Gastroesophageal sphincter (tissue), 4 donors: Measurements from ENCODE around the gene PNKD. TPM values are rescaled to one million over a fixed set of nuclear protein-coding genes. Genes with fewer than 3 reads are reported as not detected.
"Not testable (repeated sequence)": the region's sequence is repeated elsewhere in the genome, so short reads cannot be mapped to it uniquely, and the experiment has no call there.

Experiments
- ATAC-seq: fragments of 150-250 bp; one replicate; pipeline ENCODE4 v1.9.1; 2016; ENCODE audit warnings: mild to moderate bottlenecking, moderate library complexity
- H3K27ac ChIP-seq, 4 donors: fragments of 200-600 bp; sonication (generic) in 3 of 4; 1 replicate in 3 of 4; 2 replicates in 1 of 4; pipeline ENCODE4 v1.5.1; 2016 to 2019
- H3K27me3 ChIP-seq: fragments of 200-600 bp; sonication (generic); one replicate; pipeline ENCODE4 v1.5.1; 2019
- H3K36me3 ChIP-seq, 2 donors: fragments of 200-600 bp; sonication (generic); one replicate each; pipeline ENCODE4 v1.5.1; 2019; ENCODE audit warnings: control low read depth in 1 of 2
- H3K4me1 ChIP-seq, 3 donors: fragments of 200-600 bp; sonication (generic); 1 replicate in 2 of 3; 2 replicates in 1 of 3; pipeline ENCODE4 v1.5.1; 2016 to 2019; ENCODE audit warnings: control low read depth in 2 of 3
- H3K4me3 ChIP-seq, 2 donors: fragments of 200-600 bp; sonication (generic); one replicate each; pipeline ENCODE4 v1.5.1; 2019; ENCODE audit warnings: mild to moderate bottlenecking in 1 of 2, moderate library complexity in 1 of 2
- H3K9me3 ChIP-seq, 3 donors: fragments of 200-600 bp; sonication (generic); one replicate each; pipeline ENCODE4 v1.5.1; 2017 to 2019; ENCODE audit warnings: control low read depth in 2 of 3
- EP300 ChIP-seq: sonication (generic); formaldehyde crosslinking; IDR thresholded peaks from one replicate; pipeline ENCODE4 v1.6.1; 2017; ENCODE audit warnings: antibody characterized with exemption, mild to moderate bottlenecking
- POLR2A ChIP-seq, 2 donors: fragments of 450-650 bp; IDR thresholded peaks; one replicate each; pipeline ENCODE4 v1.6.1; 2017; ENCODE audit warnings: antibody characterized with exemption in 2 of 2, mild to moderate bottlenecking in 2 of 2, moderate library complexity in 1 of 2
- POLR2AphosphoS5 ChIP-seq: sonication (generic); formaldehyde crosslinking; IDR thresholded peaks from one replicate; pipeline ENCODE4 v1.6.1; 2017; ENCODE audit warnings: antibody characterized with exemption
- WGBS, 2 donors: methylation state at CpG; one replicate each; pipeline ENCODE4 v1.1.5; 2018; ENCODE audit warnings: low coverage in 1 of 2; 5-methylcytosine and 5-hydroxymethylcytosine counted together
- total RNA-seq, 4 donors: library from RNA; depleted of rRNA; stranded (reverse); fragments of >200 nt; gene quantifications; one replicate each; pipeline ENCODE4 v1.1.0, GENCODE V29; 2016
- TF ChIP-seq, protein P1 (sequence below), 4 experiments: fragments of 200-600 bp in 2 of 4; fragments of 450-650 bp in 2 of 4; sonication (generic) in 1 of 4; IDR thresholded peaks; one replicate each; pipeline ENCODE4 v1.5.1; 2017 to 2019; ENCODE audit warnings: antibody characterized with exemption in 4 of 4, mild to moderate bottlenecking in 2 of 4, moderate library complexity in 2 of 4

The PNKD gene
- total RNA-seq, 4 donors from 2014 or later = 48.6 to 60.2 (median 56.9) TPM

- Histone ChIP-seq H3K36me3 (peaks cover 0 to 54% of the 10 kb centered on the region in 2 donors), H3K4me1 (peaks cover 3 to 66% (median 26%) of the 10 kb centered on the region in 3 donors), H3K27ac (no peak overlapping the region), H3K9me3 (no peaks in the 10 kb centered on the region), H3K4me3 (no peak overlapping the region), H3K27me3 (no peaks in the 10 kb centered on the region)
- WGBS, 2 donors = 100% methylated on average over 1 to 4 of the region's 6 CpGs
- ATAC-seq = no peak
- TF ChIP-seq POLR2A (IDR thresholded peaks at IDR 0.05) (no peak), EP300 (no peak), POLR2AphosphoS5 (no peak)
- TF ChIP-seq, protein P1, sequence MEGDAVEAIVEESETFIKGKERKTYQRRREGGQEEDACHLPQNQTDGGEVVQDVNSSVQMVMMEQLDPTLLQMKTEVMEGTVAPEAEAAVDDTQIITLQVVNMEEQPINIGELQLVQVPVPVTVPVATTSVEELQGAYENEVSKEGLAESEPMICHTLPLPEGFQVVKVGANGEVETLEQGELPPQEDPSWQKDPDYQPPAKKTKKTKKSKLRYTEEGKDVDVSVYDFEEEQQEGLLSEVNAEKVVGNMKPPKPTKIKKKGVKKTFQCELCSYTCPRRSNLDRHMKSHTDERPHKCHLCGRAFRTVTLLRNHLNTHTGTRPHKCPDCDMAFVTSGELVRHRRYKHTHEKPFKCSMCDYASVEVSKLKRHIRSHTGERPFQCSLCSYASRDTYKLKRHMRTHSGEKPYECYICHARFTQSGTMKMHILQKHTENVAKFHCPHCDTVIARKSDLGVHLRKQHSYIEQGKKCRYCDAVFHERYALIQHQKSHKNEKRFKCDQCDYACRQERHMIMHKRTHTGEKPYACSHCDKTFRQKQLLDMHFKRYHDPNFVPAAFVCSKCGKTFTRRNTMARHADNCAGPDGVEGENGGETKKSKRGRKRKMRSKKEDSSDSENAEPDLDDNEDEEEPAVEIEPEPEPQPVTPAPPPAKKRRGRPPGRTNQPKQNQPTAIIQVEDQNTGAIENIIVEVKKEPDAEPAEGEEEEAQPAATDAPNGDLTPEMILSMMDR (IDR thresholded peaks at IDR 0.05) = no peak
Measured at GRCh38 chr2:218267259-218267658, 3.1 kb upstream of the PNKD start.

- ATAC-seq = no peak
- Histone ChIP-seq H3K4me3 (peak overlapping the region; percentile 63 to 77), H3K27ac (peak overlapping the region; percentile 11 to 80 (median 80)), H3K4me1 (peaks cover 3 to 75% (median 25%) of the 10 kb centered on the region in 3 donors), H3K36me3 (peaks cover 0 to 45% of the 10 kb centered on the region in 2 donors), H3K27me3 (no peaks in the 10 kb centered on the region), H3K9me3 (no peaks in the 10 kb centered on the region)
- 0 to 7% methylated on average over 6 to 9 of the region's 23 CpGs for WGBS, 2 donors
- TF ChIP-seq, protein P1 (IDR thresholded peaks at IDR 0.05) = no peak
- TF ChIP-seq POLR2A (IDR thresholded peaks at IDR 0.05) (no peak), POLR2AphosphoS5 (peak; percentile 4), EP300 (no peak)
Measured at GRCh38 chr2:218270721-218271486, 585 bp downstream of the PNKD start.

DNA sequence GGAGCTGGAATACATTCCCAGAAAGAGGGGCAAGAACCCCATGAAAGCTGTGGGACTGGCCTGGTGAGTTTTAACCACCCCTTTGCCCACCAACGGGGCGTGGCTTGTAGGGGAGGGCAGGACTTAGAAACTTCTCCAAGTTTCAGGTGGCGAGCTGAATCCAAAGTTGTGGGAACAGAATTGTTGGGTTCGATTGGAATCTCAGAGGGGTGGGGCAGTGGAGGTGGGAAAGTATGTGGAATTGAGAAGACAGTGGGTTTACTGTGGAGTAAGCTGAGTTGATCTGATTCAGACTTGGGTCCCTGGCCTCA is 1.1 kb downstream of the PNKD start:
- peaks cover 3 to 78% (median 25%) of the 10 kb centered on the region in 3 donors for H3K4me1 ChIP-seq
- peak overlapping the region in 1 of 2 donors; percentile 77 for H3K4me3 ChIP-seq
- H3K9me3 ChIP-seq = no peaks in the 10 kb centered on the region
- no peak for ATAC-seq
- TF ChIP-seq EP300 (no peak), POLR2AphosphoS5 (no peak), POLR2A (IDR thresholded peaks at IDR 0.05) (no peak)
- no peaks in the 10 kb centered on the region for H3K27me3 ChIP-seq
- H3K36me3 ChIP-seq = peaks cover 0 to 45% of the 10 kb centered on the region in 2 donors
- H3K27ac ChIP-seq = peak overlapping the region in 3 of 4 donors; percentile 79 to 80 (median 80)
- 24 to 58% methylated on average over 2 to 3 of the region's 4 CpGs for WGBS, 2 donors

DNA sequence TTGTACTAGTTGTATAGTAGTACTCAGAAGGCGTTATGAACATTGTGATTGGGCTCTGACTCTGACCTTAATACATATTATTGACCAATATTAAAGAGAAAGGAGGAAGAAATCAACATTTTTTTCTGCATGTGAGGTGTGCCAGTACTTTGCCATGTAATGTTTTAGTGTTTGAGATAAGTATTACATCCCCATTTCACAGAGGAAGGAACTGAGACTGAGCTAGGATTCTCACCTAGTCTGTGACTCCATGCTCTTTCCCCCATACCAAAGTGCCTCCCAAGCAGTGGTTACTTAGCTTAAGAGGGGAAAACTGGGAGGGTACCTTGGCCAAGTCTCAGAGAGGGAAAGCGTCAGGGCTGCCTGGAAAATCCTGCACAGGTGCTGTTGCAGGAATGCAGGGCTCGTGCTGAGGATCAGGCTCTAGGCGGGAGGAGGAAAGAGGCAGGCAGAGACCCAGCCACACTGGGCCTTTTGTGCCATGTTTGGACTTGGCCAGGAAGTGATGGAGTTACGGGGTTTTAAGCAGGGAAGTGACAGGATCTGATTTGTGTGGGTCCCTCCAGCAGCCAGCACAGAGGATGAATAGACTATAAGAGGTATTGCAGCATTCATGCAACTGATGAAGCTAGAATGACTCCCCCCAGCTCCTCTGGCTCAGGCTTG is 1.7 kb downstream of the PNKD start:
- H3K27me3 ChIP-seq = no peaks in the 10 kb centered on the region
- peaks cover 3 to 75% (median 25%) of the 10 kb centered on the region in 3 donors for H3K4me1 ChIP-seq
- H3K36me3 ChIP-seq = peaks cover 0 to 45% of the 10 kb centered on the region in 2 donors
- H3K27ac ChIP-seq = peak overlapping the region in 3 of 4 donors; percentile 79 to 80 (median 80)
- no peaks in the 10 kb centered on the region for H3K9me3 ChIP-seq
- TF ChIP-seq, protein P1 (IDR thresholded peaks at IDR 0.05) = no peak
- TF ChIP-seq POLR2A (IDR thresholded peaks at IDR 0.05) (no peak), POLR2AphosphoS5 (peak; percentile 39), EP300 (no peak)
- WGBS, 2 donors = 29 to 70% methylated on average over 1 to 3 of the region's 5 CpGs
- H3K4me3 ChIP-seq = peak overlapping the region in 1 of 2 donors; percentile 77
- no peak for ATAC-seq

DNA sequence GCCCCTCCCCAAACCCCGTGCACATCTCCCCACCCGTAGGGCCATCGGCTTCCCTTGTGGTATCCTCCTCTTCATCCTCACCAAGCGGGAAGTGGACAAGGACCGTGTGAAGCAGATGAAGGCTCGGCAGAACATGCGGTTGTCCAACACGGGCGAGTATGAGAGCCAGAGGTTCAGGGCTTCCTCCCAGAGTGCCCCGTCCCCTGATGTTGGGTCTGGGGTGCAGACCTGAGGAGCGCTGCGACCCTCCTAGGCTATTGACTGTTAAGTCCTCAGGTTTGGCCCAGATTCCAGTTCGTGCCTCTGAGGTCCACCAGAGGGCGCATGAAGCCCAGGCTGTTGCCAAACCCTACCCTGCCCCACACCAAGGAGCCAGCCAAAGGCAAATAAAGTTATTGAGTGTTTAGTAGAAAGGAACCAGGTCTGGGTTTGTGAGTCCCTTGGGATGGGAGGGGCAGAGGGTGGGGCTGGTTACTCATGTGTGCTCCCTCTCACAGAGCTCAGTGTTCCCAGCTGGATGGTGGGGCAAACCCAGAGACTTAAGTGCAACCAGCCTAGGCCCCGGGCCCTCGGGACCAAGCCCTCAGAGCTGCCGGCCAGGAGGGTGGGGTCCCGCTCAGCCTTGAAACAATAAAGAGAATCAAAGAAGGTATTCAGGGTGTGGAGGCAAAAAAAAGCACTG is 2.4 kb downstream of the PNKD start:
- H3K27me3 ChIP-seq = no peaks in the 10 kb centered on the region
- peaks cover 3 to 69% (median 25%) of the 10 kb centered on the region in 3 donors for H3K4me1 ChIP-seq
- WGBS, 2 donors = 10% methylated on average over 2 to 5 of the region's 18 CpGs
- H3K9me3 ChIP-seq = no peaks in the 10 kb centered on the region
- peak; percentile 74 for ATAC-seq
- peak overlapping the region in 1 of 2 donors; percentile 15 for H3K4me3 ChIP-seq
- TF ChIP-seq POLR2AphosphoS5 (peak; percentile 80), POLR2A (IDR thresholded peaks at IDR 0.05) (no peak), EP300 (no peak)
- TF ChIP-seq, protein P1 (IDR thresholded peaks at IDR 0.05) = peak in 3 of 4 experiments; percentile 92 to 95 (median 95)
- H3K27ac ChIP-seq = peak overlapping the region; percentile 1 to 80 (median 80)
- H3K36me3 ChIP-seq = peaks cover 0 to 45% of the 10 kb centered on the region in 2 donors

DNA sequence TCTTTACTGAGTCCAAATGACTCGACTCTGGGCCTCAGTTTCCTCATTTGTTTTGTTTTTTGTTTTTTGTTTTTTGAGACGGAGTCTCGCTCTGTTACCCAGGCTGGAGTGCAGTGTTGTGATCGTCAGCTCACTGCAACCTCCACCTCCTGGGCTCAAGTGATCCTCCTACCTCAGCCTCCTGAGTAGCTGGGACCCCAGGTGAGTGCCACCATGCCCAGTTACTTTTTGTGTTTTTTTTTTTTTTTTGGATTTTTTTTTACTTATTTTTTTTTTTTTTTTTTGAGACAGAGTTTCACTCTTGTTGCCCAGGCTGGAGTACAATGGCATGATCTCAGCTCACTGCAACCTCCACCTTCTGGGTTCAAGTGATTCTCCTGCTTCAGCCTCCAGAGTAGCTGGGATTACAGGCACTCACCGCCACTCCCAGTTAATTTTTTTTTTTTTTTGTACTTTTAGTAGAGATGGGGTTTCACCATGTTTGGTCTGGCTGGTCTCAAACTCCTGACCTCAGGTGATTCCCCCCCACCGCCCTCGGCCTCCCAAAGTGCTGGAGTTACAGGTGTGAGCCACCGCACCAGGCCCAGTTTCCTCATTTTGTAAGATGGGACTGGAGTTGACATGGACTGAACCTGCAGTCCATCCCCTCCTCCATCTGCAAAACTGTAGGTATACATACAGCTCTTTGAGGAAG is 3.0 kb downstream of the PNKD start:
- Histone ChIP-seq H3K27ac (peak overlapping the region; percentile 1 to 80 (median 80)), H3K4me1 (peaks cover 3 to 69% (median 25%) of the 10 kb centered on the region in 3 donors), H3K36me3 (peaks cover 0 to 50% of the 10 kb centered on the region in 2 donors)
- H3K4me3 ChIP-seq, H3K27me3 ChIP-seq, H3K9me3 ChIP-seq, ATAC-seq: not testable (repeated sequence)
- 67 to 85% methylated on average over 4 to 5 of the region's 8 CpGs for WGBS, 2 donors
